Activated CD8-positive, alpha-beta T cell treated with anti-CD3 and anti-CD28 coated beads, Interleukin-2, amount 10 ng/mL, durations not matched to agents 7 days and 5 days (primary cell): ENCODE measurements around the gene PEAR1. TPM values are rescaled to one million over a fixed set of nuclear protein-coding genes. Genes with fewer than 3 reads are reported as not detected.
A peak's percentile ranks its signal among the peaks of the same experiment; 100 is the strongest.

Experiments
- ATAC-seq: fragments of 150-1000 bp; cut with Tn5 transposase; one replicate; pipeline ENCODE4 v1.10.0; 2021; ENCODE audit warnings: moderate library complexity
- CTCF ChIA-PET: fragments of 350-600 bp; sonication (Branson Sonifier 250); formaldehyde crosslinking; loops from one replicate; lab custom pipeline; 2021; ENCODE audit warnings: antibody characterized with exemption; lab: Charles Lee
- POLR2A ChIA-PET: fragments of 350-600 bp; sonication (Branson Sonifier 250); formaldehyde crosslinking; loops from one replicate; lab custom pipeline; 2021; ENCODE audit warnings: antibody characterized with exemption; lab: Charles Lee
- DNase-seq: peaks from one replicate; pipeline ENCODE4 v3.0.0-alpha.2; 2020
- H3K27ac Mint-ChIP-seq: one replicate; pipeline ENCODE4 v1.8.0; 2021; ENCODE audit warnings: mild to moderate bottlenecking, mixed read lengths
- H3K27me3 Mint-ChIP-seq: one replicate; pipeline ENCODE4 v1.8.0; 2021; ENCODE audit warnings: low read depth, mixed read lengths
- H3K36me3 Mint-ChIP-seq: one replicate; pipeline ENCODE4 v1.8.0; 2021; ENCODE audit warnings: low read depth, mixed read lengths
- H3K4me1 Mint-ChIP-seq: one replicate; pipeline ENCODE4 v1.8.0; 2021; ENCODE audit warnings: low read depth, mixed read lengths
- H3K4me3 Mint-ChIP-seq: one replicate; pipeline ENCODE4 v1.8.0; 2021; ENCODE audit warnings: mild to moderate bottlenecking, mixed read lengths
- H3K9me3 Mint-ChIP-seq: one replicate; pipeline ENCODE4 v1.8.0; 2022; ENCODE audit warnings: mixed read lengths; ENCODE audit not compliant: insufficient read depth
- total RNA-seq, 2 experiments: library from RNA; stranded (reverse); gene quantifications; one replicate each; pipeline ENCODE4 v1.2.3, GENCODE V29; 2021

The PEAR1 gene, protein sequence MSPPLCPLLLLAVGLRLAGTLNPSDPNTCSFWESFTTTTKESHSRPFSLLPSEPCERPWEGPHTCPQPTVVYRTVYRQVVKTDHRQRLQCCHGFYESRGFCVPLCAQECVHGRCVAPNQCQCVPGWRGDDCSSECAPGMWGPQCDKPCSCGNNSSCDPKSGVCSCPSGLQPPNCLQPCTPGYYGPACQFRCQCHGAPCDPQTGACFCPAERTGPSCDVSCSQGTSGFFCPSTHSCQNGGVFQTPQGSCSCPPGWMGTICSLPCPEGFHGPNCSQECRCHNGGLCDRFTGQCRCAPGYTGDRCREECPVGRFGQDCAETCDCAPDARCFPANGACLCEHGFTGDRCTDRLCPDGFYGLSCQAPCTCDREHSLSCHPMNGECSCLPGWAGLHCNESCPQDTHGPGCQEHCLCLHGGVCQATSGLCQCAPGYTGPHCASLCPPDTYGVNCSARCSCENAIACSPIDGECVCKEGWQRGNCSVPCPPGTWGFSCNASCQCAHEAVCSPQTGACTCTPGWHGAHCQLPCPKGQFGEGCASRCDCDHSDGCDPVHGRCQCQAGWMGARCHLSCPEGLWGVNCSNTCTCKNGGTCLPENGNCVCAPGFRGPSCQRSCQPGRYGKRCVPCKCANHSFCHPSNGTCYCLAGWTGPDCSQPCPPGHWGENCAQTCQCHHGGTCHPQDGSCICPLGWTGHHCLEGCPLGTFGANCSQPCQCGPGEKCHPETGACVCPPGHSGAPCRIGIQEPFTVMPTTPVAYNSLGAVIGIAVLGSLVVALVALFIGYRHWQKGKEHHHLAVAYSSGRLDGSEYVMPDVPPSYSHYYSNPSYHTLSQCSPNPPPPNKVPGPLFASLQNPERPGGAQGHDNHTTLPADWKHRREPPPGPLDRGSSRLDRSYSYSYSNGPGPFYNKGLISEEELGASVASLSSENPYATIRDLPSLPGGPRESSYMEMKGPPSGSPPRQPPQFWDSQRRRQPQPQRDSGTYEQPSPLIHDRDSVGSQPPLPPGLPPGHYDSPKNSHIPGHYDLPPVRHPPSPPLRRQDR
- under 1 TPM; 0.21 to 0.40 TPM for total RNA-seq

DNA sequence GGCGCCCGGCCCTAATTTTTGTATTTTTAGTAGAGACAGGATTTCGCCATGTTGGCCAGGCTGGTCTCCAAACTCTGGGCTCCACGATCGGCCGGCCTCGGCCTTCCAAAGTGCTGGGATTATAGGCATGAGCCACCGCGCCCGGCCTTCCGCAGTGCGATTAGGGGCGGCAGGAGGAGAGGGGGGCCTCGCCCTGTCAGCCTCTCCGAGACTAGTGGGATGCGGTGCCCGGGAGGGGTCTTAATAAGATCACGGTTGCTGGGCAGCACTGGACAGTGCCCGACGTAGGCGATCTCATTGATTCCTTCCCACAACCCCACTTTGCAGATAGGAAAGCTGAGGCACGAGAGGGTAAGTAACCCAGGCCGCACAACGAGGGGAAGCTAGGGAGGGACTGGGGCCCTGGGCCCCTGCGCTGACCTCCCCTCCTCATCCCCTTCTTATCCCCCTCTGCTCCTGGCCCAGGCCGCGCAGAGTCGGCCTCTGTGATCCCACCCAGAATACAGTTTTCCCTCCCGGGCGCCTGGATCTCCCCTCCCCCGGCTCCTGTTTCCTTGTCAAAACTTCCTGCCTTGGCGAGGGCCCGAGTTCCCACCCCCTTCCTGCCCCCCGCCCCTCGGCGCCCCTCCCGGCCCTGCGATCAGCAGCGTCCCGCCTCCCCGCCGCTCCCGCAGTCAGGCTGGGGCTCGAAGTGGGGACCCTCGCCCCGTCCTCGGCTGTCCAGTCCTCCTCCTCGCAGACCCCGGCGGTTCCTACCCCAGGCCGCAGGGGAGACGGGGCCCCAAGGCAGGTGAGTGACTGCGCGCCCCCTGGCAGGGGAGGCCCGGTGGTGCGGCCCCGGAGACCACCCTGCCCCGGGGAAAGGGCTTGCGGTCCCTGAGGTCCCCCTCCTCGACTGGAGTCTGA, at the start of gene PEAR1:
TSS of gene PEAR1 (plus strand) at position 671 of the 906 bp plus-strand sequence. CDS start 10,209 bp downstream, outside the sequence.
- DNase-seq (no peak), ATAC-seq (no peak)
- H3K27me3 Mint-ChIP-seq = peaks cover 50% of the 10 kb centered on the region
- peaks cover 38% of the 10 kb centered on the region for H3K4me1 Mint-ChIP-seq
- H3K9me3 Mint-ChIP-seq = no peaks in the 10 kb centered on the region
- ChIA-PET CTCF (interaction anchor here (0.6 to 8.9 kb wide), 12 partner anchors 22 to 629 kb away, joined by 3 to 138 read pairs (median 34); partner anchors contain the start of genes CRABP2, INSRR, ISG20L2 and LRRC71), POLR2A (interaction anchor here (0.8 kb wide), 1 partner anchor 165 kb away, joined by 3 read pairs; the partner anchor contains the start of genes ISG20L2 and METTL25B)
- no peaks in the 10 kb centered on the region for H3K36me3 Mint-ChIP-seq
- H3K4me3 Mint-ChIP-seq = peak within 1 kb of the TSS; percentile 67
- no peak within 1 kb of the TSS for H3K27ac Mint-ChIP-seq

DNA sequence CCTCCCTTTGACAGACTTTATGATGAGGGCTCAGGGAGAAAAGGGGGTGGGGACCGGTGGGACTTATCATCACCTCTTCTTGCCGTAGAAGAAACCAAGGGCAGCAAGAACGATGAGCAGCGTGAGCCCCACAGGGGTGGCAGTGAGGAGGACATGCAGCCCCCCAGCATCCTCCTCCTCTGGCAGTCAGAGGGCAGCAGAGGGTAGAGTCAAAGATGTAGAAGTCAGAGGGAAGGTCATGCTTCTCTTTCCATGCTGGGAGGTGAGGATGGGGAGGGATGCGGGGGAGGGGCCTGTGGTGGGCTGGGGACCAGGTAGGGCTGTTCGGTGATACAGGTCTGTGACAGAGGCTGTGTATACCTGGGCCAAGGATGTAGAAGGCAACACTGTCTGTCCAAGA, 49.4 kb upstream of the PEAR1 start:
- ChIA-PET CTCF (interaction anchor here (0.6 to 7.4 kb wide), 3 partner anchors 16 to 45 kb away, joined by 3 to 125 read pairs (median 8); partner anchors contain the start of genes INSRR and NTRK1), POLR2A (no interaction called here)
- ATAC-seq (no peak), DNase-seq (no peak)
- Mint-ChIP-seq H3K4me3 (no peak overlapping the region), H3K4me1 (peaks cover 47% of the 10 kb centered on the region), H3K36me3 (peaks cover 2% of the 10 kb centered on the region), H3K27me3 (peaks cover 45% of the 10 kb centered on the region), H3K9me3 (no peaks in the 10 kb centered on the region), H3K27ac (peak overlapping the region; percentile 4)

DNA sequence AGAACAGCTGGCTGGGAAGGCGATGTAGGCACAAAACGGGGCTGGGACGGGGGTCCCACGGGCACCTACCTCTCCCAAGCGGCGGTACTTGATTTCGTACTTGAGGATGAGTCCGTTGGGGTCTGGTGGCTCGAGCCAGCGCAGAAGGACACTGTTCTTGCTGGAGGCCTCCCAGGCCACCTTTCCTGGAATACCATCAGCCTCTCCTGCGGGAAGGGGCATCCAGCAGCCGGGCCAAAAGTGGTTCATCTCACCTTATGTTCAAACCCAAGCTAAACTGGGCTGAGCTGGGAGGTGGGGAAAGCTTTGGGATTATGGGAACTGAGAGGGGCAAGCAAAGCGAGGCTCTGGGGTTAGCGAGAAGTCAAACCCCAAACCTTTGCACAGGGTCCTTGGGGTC, 48.9 kb upstream of the PEAR1 start:
- POLR2A ChIA-PET = interaction anchor here (1.2 kb wide), 1 partner anchor 28 kb away, joined by 6 read pairs; the partner anchor contains the start of gene SH2D2A
- no peak for ATAC-seq
- CTCF ChIA-PET = interaction anchor here (0.6 to 7.4 kb wide), 2 partner anchors 15 to 45 kb away, joined by 3 to 125 read pairs; partner anchors contain the start of genes INSRR and NTRK1
- no peaks in the 10 kb centered on the region for H3K9me3 Mint-ChIP-seq
- H3K27ac Mint-ChIP-seq = no peak overlapping the region
- H3K36me3 Mint-ChIP-seq = peaks cover 2% of the 10 kb centered on the region
- peak overlapping the region; percentile 50 for H3K4me3 Mint-ChIP-seq
- H3K4me1 Mint-ChIP-seq = peaks cover 51% of the 10 kb centered on the region
- H3K27me3 Mint-ChIP-seq = peaks cover 45% of the 10 kb centered on the region
- no peak for DNase-seq

DNA sequence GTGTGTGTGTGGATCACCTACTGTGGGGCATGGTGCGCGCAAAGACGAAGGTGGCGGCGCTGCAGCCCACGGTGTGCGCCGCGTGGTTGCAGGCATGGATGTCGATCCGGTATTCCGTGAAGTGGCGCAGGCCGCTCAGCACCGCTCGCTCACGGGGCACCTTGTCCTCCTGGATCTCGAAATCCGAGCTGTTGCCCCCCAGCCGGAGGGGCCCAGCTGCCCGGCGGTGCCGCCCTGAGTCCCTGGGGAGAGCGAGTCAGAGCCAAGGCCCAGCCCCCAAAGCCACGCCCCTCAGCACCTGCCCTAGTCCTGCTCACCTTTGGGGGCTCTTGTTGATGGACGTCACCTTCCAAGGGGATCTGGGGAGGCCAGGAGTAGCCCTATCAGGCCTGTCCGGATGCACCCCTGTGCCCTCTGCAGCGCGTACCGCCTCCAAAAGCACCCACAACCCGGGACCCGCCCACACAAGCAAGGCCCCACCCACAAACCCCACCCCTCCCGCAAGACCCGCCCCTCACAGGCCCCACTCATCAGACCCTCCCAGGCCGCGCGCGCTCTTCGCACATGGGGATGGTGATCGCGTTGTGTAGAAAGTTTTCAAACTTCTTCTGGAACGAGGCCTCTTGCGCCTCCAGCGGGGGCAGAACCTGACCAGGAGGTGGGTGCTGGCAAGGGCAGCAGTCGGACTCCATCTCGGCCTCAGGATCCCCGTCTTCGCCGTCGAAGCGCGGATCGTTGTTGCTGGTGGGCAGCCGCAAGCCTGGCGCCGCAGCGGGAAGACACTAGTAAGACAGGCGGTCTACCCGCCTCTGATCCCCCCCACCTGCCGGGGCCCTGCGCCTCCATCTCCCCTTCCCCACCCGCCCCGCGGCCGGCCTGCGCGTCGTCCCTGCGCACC, 48.2 kb upstream of the PEAR1 start:
- DNase-seq = peak; percentile 59
- peaks cover 40% of the 10 kb centered on the region for H3K27me3 Mint-ChIP-seq
- H3K4me3 Mint-ChIP-seq = peak overlapping the region; percentile 50
- H3K36me3 Mint-ChIP-seq = peaks cover 2% of the 10 kb centered on the region
- H3K4me1 Mint-ChIP-seq = peaks cover 49% of the 10 kb centered on the region
- ATAC-seq = peak; percentile 50
- H3K27ac Mint-ChIP-seq = no peak overlapping the region
- ChIA-PET POLR2A (interaction anchor here (1.2 kb wide), 1 partner anchor 29 kb away, joined by 6 read pairs; the partner anchor contains the start of gene SH2D2A), CTCF (interaction anchor here (7.4 kb wide), 1 partner anchor 14 kb away, joined by 125 read pairs; the partner anchor contains the start of genes INSRR and NTRK1)
- no peaks in the 10 kb centered on the region for H3K9me3 Mint-ChIP-seq

GRCh38 chr1:156845953-156846545, 47.5 kb upstream of the PEAR1 start:
- no peak overlapping the region for H3K4me3 Mint-ChIP-seq
- H3K27me3 Mint-ChIP-seq = peaks cover 40% of the 10 kb centered on the region

GRCh38 chr1:156846643-156847042, 46.9 kb upstream of the PEAR1 start:
- ATAC-seq (no peak), DNase-seq (no peak)
- H3K27ac Mint-ChIP-seq = no peak overlapping the region
- no peaks in the 10 kb centered on the region for H3K9me3 Mint-ChIP-seq
- POLR2A ChIA-PET = interaction anchor here (2.6 kb wide), 1 partner anchor 13 kb away, joined by 10 read pairs; the partner anchor contains the start of gene NTRK1
- no peak overlapping the region for H3K4me3 Mint-ChIP-seq
- peaks cover 49% of the 10 kb centered on the region for H3K4me1 Mint-ChIP-seq
- CTCF ChIA-PET = interaction anchor here (1.2 to 7.4 kb wide), 3 partner anchors 9 to 120 kb away, joined by 3 to 125 read pairs (median 96); partner anchors contain the start of genes INSRR and NTRK1
- H3K27me3 Mint-ChIP-seq = peaks cover 40% of the 10 kb centered on the region
- H3K36me3 Mint-ChIP-seq = peaks cover 2% of the 10 kb centered on the region

More at GRCh38 chr1:156845953-156846545, 47.5 kb upstream of the PEAR1 start:
- CTCF ChIA-PET = interaction anchor here (1.2 to 7.4 kb wide), 3 partner anchors 9 to 120 kb away, joined by 3 to 125 read pairs (median 96); partner anchors contain the start of genes INSRR and NTRK1
- H3K36me3 Mint-ChIP-seq = peaks cover 2% of the 10 kb centered on the region
- H3K27ac Mint-ChIP-seq = no peak overlapping the region
- no peak for ATAC-seq
- POLR2A ChIA-PET = interaction anchor here (2.6 kb wide), 1 partner anchor 14 kb away, joined by 10 read pairs; the partner anchor contains the start of gene NTRK1
- DNase-seq = no peak
- no peaks in the 10 kb centered on the region for H3K9me3 Mint-ChIP-seq
- H3K4me1 Mint-ChIP-seq = peaks cover 49% of the 10 kb centered on the region

GRCh38 chr1:156847591-156848460, 45.7 kb upstream of the PEAR1 start:
- ATAC-seq (no peak), DNase-seq (no peak)
- H3K27me3 Mint-ChIP-seq = peaks cover 35% of the 10 kb centered on the region
- peak overlapping the region; percentile 86 for H3K27ac Mint-ChIP-seq
- H3K4me1 Mint-ChIP-seq = peaks cover 49% of the 10 kb centered on the region
- ChIA-PET CTCF (interaction anchor here (0.8 to 7.4 kb wide), 12 partner anchors 10 to 159 kb away, joined by 3 to 125 read pairs (median 5); partner anchors contain the start of genes INSRR and NTRK1), POLR2A (interaction anchor here (1.6 to 2.6 kb wide), 3 partner anchors 12 to 35 kb away, joined by 4 to 10 read pairs (median 10); partner anchors contain the start of genes NTRK1 and SH2D2A)
- no peaks in the 10 kb centered on the region for H3K9me3 Mint-ChIP-seq
- peaks cover 2% of the 10 kb centered on the region for H3K36me3 Mint-ChIP-seq
- peak overlapping the region; percentile 56 for H3K4me3 Mint-ChIP-seq

DNA sequence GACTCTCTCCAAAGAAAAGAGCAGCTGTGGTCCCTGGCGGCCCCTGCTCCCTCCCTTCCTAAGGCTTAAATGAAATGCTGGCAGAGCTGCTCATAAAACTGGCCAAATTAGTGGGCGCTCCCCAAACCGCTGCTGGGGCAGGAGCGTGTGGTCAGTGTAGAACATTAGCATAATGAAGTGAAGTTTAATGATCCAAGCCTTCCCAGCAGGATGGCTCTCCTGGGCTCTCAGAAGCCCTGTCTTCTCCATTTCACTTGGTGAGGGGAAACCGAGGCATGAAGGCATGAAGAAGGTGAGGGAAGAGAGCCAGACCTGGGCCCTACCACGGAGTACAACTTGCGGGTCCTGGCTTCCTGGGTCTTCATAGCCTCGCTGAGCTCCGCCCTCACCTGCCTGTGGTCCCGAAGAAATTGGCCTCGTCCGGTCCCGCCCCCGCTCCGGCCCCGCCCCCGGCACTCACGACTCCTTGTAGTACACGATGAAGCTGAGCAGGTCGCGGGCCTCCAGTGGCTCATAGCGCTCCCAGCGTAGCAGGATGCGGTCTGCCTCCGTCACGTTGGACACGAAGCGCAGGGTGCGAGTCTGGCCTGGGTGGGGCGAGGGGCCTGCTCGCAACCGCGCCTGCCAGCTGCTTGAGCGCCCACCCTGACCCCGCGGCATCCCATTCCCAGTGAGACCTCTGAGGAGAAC, 44.9 kb upstream of the PEAR1 start:
- POLR2A ChIA-PET = interaction anchor here (0.9 to 2.6 kb wide), 6 partner anchors 9 to 38 kb away, joined by 4 to 10 read pairs (median 6); partner anchors contain the start of genes NTRK1 and SH2D2A
- peaks cover 30% of the 10 kb centered on the region for H3K27me3 Mint-ChIP-seq

More for the DNA sequence above, 44.9 kb upstream of the PEAR1 start:
- ATAC-seq (peak; percentile 89), DNase-seq (peak; percentile 93)
- Mint-ChIP-seq H3K27ac (peak overlapping the region; percentile 86), H3K4me1 (peaks cover 49% of the 10 kb centered on the region), H3K36me3 (peaks cover 2% of the 10 kb centered on the region), H3K9me3 (no peaks in the 10 kb centered on the region), H3K4me3 (peak overlapping the region; percentile 56)
- CTCF ChIA-PET = interaction anchor here (0.8 to 7.4 kb wide), 12 partner anchors 11 to 159 kb away, joined by 3 to 125 read pairs (median 5); partner anchors contain the start of genes INSRR and NTRK1
